Vagina (tissue), 2 donors: Measurements from ENCODE around the gene HNRNPDL. TPM values are rescaled to one million over a fixed set of nuclear protein-coding genes. Genes with fewer than 3 reads are reported as not detected.

ENCODE experiments used
- DNase-seq, 2 donors: peaks; one replicate each; pipeline ENCODE4 v3.0.0-alpha.2; 2017; ENCODE audit errors: extremely low spot score in 2 of 2
- H3K27ac ChIP-seq: fragments of 200-600 bp; sonication (generic); one replicate; pipeline ENCODE4 v1.5.1; 2019
- H3K27me3 ChIP-seq: fragments of 200-600 bp; sonication (generic); one replicate; pipeline ENCODE4 v1.5.1; 2019
- H3K36me3 ChIP-seq, 2 donors: fragments of 200-600 bp; sonication (generic); one replicate each; pipeline ENCODE4 v1.5.1; 2017 to 2019
- H3K4me1 ChIP-seq: fragments of 200-600 bp; sonication (generic); one replicate; pipeline ENCODE4 v1.5.1; 2019
- H3K4me3 ChIP-seq, 2 donors: fragments of 200-600 bp; sonication (generic); 1 replicate in 1 of 2; 2 replicates in 1 of 2; pipeline ENCODE4 v1.5.1; 2016 to 2019
- H3K9me3 ChIP-seq: fragments of 200-600 bp; sonication (generic); one replicate; pipeline ENCODE4 v1.5.1; 2019
- CTCF ChIP-seq, 3 experiments: fragments of 450-650 bp in 2 of 3; fragments of 200-600 bp in 1 of 3; sonication (generic) in 1 of 3; IDR thresholded peaks; one replicate each; pipeline ENCODE4 v1.5.1; 2017 to 2019; ENCODE audit warnings: antibody characterized with exemption in 3 of 3, mild to moderate bottlenecking in 2 of 3, moderate library complexity in 2 of 3
- POLR2A ChIP-seq, 2 donors: fragments of 450-650 bp; IDR thresholded peaks; one replicate each; pipeline ENCODE4 v1.6.1; 2017; ENCODE audit warnings: antibody characterized with exemption in 2 of 2, mild to moderate bottlenecking in 2 of 2, moderate library complexity in 2 of 2
- POLR2AphosphoS5 ChIP-seq, 2 donors: sonication (generic); formaldehyde crosslinking; IDR thresholded peaks; one replicate each; pipeline ENCODE4 v1.9.0; 2017; ENCODE audit warnings: antibody characterized with exemption in 2 of 2, mild to moderate bottlenecking in 2 of 2, low read depth in 1 of 2; ENCODE audit not compliant: insufficient read depth in 1 of 2
- intact Hi-C: fragments of 100-400 bp; cut with DNase I; formaldehyde crosslinking; loops from one replicate; pipeline ENCODE4 v1.15.1; 2023
- total RNA-seq: library from RNA; depleted of rRNA; stranded (reverse); fragments of >200 nt; gene quantifications from one replicate; pipeline ENCODE4 v1.2.3, GENCODE V29; 2016

HNRNPDL gene
- total RNA-seq, 1 donor from 2014 or later = 189 TPM

GRCh38 chr4:82469791-82470345, 39.6 kb upstream of the HNRNPDL start:
- intact Hi-C loops = no loop called here
- no peaks in the 10 kb centered on the region for H3K4me1 ChIP-seq
- H3K36me3 ChIP-seq = no peaks in the 10 kb centered on the region
- H3K4me3 ChIP-seq = no peak overlapping the region
- no peaks in the 10 kb centered on the region for H3K9me3 ChIP-seq
- peak in 1 of 2 donors; percentile 29 for DNase-seq
- no peak overlapping the region for H3K27ac ChIP-seq
- no peak for TF ChIP-seq POLR2AphosphoS5 (IDR thresholded peaks at IDR 0.05; ENCODE audit: insufficient read depth in 1 of 2, low read depth in 1 of 2)
- H3K27me3 ChIP-seq = no peaks in the 10 kb centered on the region

- DNase-seq = no peak
- Histone ChIP-seq H3K4me3 (no peak overlapping the region), H3K4me1 (no peaks in the 10 kb centered on the region), H3K27ac (no peak overlapping the region), H3K27me3 (no peaks in the 10 kb centered on the region), H3K9me3 (no peaks in the 10 kb centered on the region), H3K36me3 (no peaks in the 10 kb centered on the region)
- TF ChIP-seq CTCF (IDR thresholded peaks at IDR 0.05) (no peak), POLR2A (IDR thresholded peaks at IDR 0.05) (no peak), POLR2AphosphoS5 (IDR thresholded peaks at IDR 0.05; ENCODE audit: insufficient read depth in 1 of 2, low read depth in 1 of 2) (no peak)
- intact Hi-C loops = no loop called here
Measured at GRCh38 chr4:82467471-82467870, 37.2 kb upstream of the HNRNPDL start.

GRCh38 chr4:82463221-82463620, 33.0 kb upstream of the HNRNPDL start:
- intact Hi-C loops = loop anchor here (5.0 kb wide), 1 partner anchor 799 kb away; no protein-coding TSS in a partner anchor

GRCh38 chr4:82462415-82462831, 32.2 kb upstream of the HNRNPDL start:
- intact Hi-C loops = loop anchor here (5.0 kb wide), 1 partner anchor 800 kb away; no protein-coding TSS in a partner anchor
- Histone ChIP-seq H3K36me3 (peaks cover 0 to 23% of the 10 kb centered on the region in 2 donors), H3K27me3 (no peaks in the 10 kb centered on the region), H3K4me3 (no peak overlapping the region), H3K4me1 (no peaks in the 10 kb centered on the region), H3K27ac (peak overlapping the region; percentile 31), H3K9me3 (no peaks in the 10 kb centered on the region)
- no peak for TF ChIP-seq POLR2A (IDR thresholded peaks at IDR 0.05)
- TF ChIP-seq CTCF (IDR thresholded peaks at IDR 0.05) = peak; percentile 35 to 94 (median 54)
- peak in 1 of 2 donors; percentile 19 for TF ChIP-seq POLR2AphosphoS5 (IDR thresholded peaks at IDR 0.05; ENCODE audit: insufficient read depth in 1 of 2, low read depth in 1 of 2)
- DNase-seq = peak in 1 of 2 donors; percentile 97

More at GRCh38 chr4:82463221-82463620, 33.0 kb upstream of the HNRNPDL start:
- no peaks in the 10 kb centered on the region for H3K4me1 ChIP-seq
- peaks cover 0 to 20% of the 10 kb centered on the region in 2 donors for H3K36me3 ChIP-seq
- H3K27ac ChIP-seq = no peak overlapping the region
- no peaks in the 10 kb centered on the region for H3K9me3 ChIP-seq
- no peak overlapping the region for H3K4me3 ChIP-seq
- TF ChIP-seq CTCF (IDR thresholded peaks at IDR 0.05) = no peak
- TF ChIP-seq POLR2A (IDR thresholded peaks at IDR 0.05) = no peak
- TF ChIP-seq POLR2AphosphoS5 (IDR thresholded peaks at IDR 0.05; ENCODE audit: insufficient read depth in 1 of 2, low read depth in 1 of 2) = no peak
- H3K27me3 ChIP-seq = no peaks in the 10 kb centered on the region
- DNase-seq = no peak

GRCh38 chr4:82461710-82462109, 31.4 kb upstream of the HNRNPDL start:
- no peaks in the 10 kb centered on the region for H3K4me1 ChIP-seq
- H3K9me3 ChIP-seq = no peaks in the 10 kb centered on the region
- TF ChIP-seq POLR2AphosphoS5 (IDR thresholded peaks at IDR 0.05; ENCODE audit: insufficient read depth in 1 of 2, low read depth in 1 of 2) (no peak), CTCF (IDR thresholded peaks at IDR 0.05) (no peak), POLR2A (IDR thresholded peaks at IDR 0.05) (no peak)
- no peaks in the 10 kb centered on the region for H3K27me3 ChIP-seq
- no peak for DNase-seq
- H3K4me3 ChIP-seq = no peak overlapping the region
- H3K27ac ChIP-seq = peak overlapping the region; percentile 31
- peaks cover 0 to 31% of the 10 kb centered on the region in 2 donors for H3K36me3 ChIP-seq
- intact Hi-C loops = loop anchor here (5.0 kb wide), 1 partner anchor 801 kb away; no protein-coding TSS in a partner anchor
